OCI-M2 (cell line): ENCODE measurements around the gene CTIF.

Experiments
- DNase-seq: peaks from one replicate; lab custom pipeline; 2025; ENCODE audit not compliant: unreplicated experiment; lab: John Stamatoyannopoulos, UW

The CTIF gene

GRCh38 chr18:48839819-48840490 is 301.1 kb downstream of the CTIF start:
- DNase-seq = no peak

DNA sequence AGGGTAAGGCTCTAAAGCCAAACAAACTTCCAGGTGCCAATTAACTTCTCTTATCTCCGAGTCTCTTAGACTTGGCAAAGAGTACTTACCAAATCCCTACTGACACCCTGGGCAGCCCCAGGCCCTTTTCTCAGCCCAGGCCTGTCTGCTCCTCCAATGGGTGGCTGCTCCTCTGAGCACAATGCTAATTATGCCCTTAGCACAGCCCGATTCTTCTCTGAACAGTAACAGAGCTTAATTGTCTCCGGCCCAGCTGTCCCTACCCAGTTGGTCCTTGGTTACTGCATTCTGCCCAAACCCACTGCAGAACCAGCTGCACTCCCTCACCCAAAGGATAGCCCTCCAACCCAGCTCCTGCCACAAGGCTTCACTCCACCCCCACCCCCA is 301.7 kb downstream of the CTIF start:
- DNase-seq = no peak

- no peak for DNase-seq
Measured at GRCh38 chr18:48841381-48842258, 302.8 kb downstream of the CTIF start.

DNA sequence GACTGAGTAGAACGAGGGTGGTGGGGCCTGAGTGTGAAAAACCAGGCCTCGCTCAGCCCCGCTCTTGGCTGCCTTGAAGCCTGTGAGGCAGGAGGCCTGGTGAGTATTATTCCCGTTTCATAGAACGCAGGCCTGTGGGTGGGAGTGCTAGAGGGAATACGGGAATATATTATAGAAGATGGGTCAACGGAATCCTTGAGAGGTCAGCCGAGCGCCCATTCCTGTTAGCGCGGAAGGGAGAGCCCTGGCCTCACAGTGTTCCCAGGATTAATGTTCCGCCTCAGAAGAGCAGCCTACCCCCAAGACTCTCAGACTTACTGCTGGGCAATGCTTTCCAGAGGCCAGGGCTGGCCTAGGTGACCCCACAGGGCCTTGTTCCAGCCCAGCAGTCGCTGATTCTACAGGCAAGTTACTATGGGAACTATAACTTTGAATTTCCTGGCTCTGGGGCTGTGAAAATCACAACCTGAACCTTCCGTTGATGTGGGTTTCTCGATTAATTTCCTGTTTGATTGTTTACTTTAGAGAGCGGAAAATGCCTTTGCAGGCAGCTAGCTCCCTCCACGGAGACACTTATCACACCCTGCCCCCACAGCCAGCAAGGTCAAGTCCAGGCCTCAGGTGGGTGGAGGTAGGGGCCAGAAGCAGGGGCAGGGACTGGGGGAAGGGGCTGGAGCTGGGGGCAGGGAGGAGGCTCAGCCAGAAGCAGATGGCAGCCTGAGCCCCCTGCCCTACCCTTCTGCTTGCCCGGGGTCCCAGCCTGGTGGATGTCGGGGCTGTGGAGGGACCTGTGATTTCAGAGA is 303.6 kb downstream of the CTIF start:
- no peak for DNase-seq

GRCh38 chr18:48843162-48843561 is 304.3 kb downstream of the CTIF start:
- no peak for DNase-seq

- DNase-seq = no peak
Measured at GRCh38 chr18:48843596-48843995, 304.8 kb downstream of the CTIF start.

DNA sequence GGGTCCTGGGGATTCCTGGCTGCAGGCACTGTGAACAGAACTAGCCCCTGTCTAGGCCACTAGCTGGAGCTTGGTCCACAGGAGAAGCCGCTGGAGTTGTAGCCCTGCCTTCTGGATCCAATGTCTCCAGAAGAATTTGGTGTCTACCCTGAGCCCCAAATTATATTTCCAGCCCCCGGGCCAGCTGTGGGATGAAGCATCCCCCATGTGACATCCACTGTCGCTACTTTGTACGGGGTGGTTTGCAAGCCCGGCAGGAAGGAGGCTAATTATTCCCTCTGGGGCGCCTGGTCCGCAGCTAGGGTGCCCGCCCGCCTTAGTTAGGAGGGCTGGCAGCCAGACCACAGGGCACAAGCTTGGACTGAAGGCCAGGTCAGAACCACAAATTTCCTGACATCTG is 305.4 kb downstream of the CTIF start:
- DNase-seq = no peak

DNA sequence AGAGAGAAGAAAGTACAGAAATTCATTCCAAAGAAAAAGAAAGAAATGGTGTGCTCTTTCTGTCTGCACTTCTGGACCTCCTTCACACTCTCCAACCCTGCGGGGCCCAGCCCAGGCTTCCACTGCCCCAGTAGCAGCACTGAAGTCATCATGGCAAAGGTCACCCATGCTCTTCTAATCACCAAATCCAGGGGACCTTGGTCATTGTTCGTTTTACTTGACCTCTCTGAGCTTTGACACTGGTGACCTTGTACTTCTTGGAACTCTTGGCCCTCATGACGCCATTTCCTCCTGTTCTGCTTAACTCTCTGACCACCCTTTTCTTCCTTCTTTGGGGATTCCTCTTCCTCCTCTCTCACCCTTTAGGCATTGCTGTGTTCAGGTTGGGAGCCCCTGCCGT is 306.3 kb downstream of the CTIF start:
- no peak for DNase-seq

- no peak for DNase-seq
Measured at GRCh38 chr18:48846423-48846932, 307.6 kb downstream of the CTIF start.

DNA sequence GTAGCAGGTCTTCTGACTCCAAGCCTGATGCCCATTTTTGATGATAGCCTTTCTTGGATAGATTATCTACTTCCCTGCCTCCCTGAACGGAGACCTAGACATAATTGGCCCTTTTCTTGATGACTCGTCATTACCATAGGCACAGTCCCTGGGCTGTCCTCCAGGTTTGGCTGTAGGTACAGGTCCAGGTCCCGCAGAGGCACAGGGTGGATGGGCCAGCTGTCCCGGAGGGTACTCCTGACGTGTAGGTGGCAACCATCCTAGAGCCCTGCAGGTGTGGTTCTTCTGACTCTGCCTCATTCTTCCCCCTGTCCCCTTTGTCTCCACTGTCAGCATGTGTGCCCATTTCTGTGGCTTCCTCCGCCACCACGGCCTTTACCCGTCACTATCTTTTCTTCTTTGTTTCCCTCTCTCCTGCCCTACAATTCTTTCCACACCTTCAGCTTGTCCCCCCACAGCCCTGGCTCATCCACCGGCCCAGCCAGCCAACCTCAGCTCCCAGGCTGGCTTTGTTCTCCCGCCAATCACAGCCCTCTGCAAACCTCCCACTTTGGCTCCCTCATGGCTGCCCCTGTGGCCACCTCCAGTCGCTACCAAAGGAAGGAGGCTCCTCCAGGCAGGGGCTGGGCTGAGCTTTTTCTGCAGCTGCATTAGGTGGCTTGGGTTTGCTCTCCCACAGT is 309.1 kb downstream of the CTIF start:
- DNase-seq = no peak

GRCh38 chr18:48848641-48849143 is 309.9 kb downstream of the CTIF start:
- no peak for DNase-seq

GRCh38 chr18:48850822-48851598 is 312.2 kb downstream of the CTIF start:
- no peak for DNase-seq

DNA sequence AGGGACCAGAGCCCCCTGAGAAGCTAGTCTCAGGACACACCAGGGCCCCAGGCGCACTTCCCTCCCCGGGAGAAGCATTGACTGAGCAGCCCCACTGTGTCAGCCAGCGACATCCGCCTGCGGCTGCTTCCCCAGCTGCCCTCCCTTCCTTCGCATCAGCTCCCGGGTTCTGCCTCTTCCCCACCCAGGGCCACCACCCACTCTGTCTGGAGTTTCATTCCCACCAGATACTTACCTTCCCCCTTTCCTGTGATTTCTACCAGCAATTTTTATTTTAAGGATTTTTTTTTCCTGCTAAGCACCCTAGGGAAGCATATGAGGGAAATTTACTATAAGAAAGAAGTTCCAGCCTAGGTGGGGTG is 312.7 kb downstream of the CTIF start:
- DNase-seq = no peak

DNA sequence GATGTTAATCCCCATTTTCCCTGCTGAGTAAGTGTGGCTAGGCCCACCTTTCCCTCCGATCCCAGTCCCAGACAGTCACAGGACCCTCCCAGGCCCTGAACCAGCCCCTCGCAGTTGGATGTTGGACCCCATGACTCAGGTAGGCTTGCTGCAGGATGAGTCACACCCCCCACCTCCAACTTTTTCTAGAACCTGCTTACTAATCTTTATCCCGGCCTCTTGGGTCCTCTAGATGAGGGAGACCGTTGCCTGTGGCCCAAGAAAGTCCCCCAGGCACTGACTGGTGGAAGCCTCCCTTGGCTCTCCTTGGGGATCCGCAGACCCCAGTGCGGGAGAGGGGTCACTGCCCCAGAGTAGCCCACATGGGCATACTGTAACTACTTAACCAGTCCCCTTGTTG is 313.5 kb downstream of the CTIF start:
- no peak for DNase-seq

- no peak for DNase-seq
Measured at GRCh38 chr18:48852794-48853193, 314.0 kb downstream of the CTIF start.

- DNase-seq = no peak
Measured at GRCh38 chr18:48853588-48853987, 314.8 kb downstream of the CTIF start.

DNA sequence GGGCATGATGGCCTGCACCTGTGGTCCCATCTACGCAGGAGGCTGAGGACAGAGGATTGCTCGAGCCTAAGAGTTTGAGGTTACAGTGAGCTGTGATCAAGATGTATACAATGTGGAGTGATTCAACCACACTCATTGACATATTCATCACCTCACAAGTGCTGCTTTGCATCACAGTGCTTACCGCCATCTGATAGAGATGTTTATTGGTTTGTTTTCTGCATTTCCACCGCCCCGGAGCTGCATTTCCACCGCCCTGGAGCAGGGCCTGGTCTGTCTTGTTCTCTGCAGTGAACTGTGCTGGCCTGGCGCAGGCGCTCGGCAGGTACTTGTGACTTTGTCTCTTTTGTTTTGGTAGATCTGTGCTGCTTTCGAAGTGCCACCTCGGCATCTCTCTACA is 315.9 kb downstream of the CTIF start:
- no peak for DNase-seq

DNA sequence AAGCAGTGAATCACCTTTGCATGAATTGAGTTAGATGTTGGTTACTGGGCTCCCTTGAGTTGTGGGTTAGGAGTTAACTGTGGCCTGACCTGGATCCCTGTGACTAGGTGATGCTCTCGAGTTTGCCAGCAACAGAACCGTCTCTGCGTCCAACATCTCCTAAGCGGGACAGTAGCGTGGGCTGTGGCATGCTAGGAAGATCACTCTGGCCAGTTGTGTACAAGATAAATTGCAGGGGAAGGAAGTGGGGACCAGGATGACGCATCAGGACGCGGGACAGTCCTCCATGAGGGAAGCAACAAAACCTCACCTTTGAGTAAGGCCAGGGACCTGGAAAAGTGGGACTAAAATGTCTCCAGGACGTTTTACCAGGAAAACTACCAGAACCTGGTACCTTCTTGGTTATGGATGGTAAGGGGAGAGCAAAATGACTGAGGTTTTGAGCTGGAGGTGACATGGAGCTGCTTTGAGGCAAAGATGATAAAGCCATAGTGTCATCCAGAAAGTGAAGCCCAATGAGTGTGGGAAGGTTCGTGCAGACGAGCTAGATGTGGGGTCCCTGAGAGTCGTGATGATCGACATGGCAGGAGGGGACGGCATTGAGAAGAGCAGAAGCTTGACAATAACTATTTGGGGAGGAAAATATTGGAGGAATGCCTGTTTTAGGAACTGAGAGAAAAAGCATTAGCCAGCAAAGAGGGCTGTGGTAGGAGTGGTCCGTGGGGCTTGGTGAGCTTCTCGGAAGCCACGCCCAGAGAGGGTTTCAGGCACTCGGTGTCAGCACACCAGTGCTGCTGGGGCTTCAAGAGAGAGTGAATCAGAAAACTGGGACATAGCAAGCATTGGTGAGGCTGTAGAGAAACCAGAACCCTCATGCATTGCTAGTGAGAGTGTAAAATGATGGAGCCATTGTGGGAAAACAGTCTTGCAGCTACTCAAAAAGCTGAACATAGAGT is 316.9 kb downstream of the CTIF start:
- DNase-seq = no peak
